ENCODE data around the gene RUBCN.
"Not testable (repeated sequence)": the region's sequence is repeated elsewhere in the genome, so short reads cannot be mapped to it uniquely, and the experiment has no call there.

RUBCN gene

GRCh38 chr3:197657541-197658292, 79.0 kb downstream of the RUBCN start:
- DNase-seq (ENCODE audit: low spot score): not testable (repeated sequence)

- DNase-seq (ENCODE audit: low spot score): not testable (repeated sequence)
Measured at GRCh38 chr3:197656960-197657359, 79.7 kb downstream of the RUBCN start.

GRCh38 chr3:197656129-197656528, 80.6 kb downstream of the RUBCN start:
- DNase-seq (ENCODE audit: low spot score): not testable (repeated sequence)

GRCh38 chr3:197654998-197655330, 81.7 kb downstream of the RUBCN start:
- DNase-seq (ENCODE audit: low spot score): not testable (repeated sequence)

- not testable (repeated sequence) for DNase-seq (ENCODE audit: low spot score)
Measured at GRCh38 chr3:197654090-197654997, 82.4 kb downstream of the RUBCN start.

- not testable (repeated sequence) for DNase-seq (ENCODE audit: low spot score)
Measured at GRCh38 chr3:197652860-197653259, 83.8 kb downstream of the RUBCN start.

- DNase-seq (ENCODE audit: low spot score): not testable (repeated sequence)
Measured at GRCh38 chr3:197647649-197648048, 89.1 kb downstream of the RUBCN start.

- not testable (repeated sequence) for DNase-seq (ENCODE audit: low spot score)
Measured at GRCh38 chr3:197647191-197647590, 89.5 kb downstream of the RUBCN start.

GRCh38 chr3:197646294-197646693, 90.4 kb downstream of the RUBCN start:
- not testable (repeated sequence) for DNase-seq (ENCODE audit: low spot score)

- DNase-seq (ENCODE audit: low spot score): not testable (repeated sequence)
Measured at GRCh38 chr3:197637556-197637955, 99.1 kb downstream of the RUBCN start.

GRCh38 chr3:197631989-197632388, 104.7 kb downstream of the RUBCN start:
- DNase-seq (ENCODE audit: low spot score): not testable (repeated sequence)

GRCh38 chr3:197630766-197631165, 105.9 kb downstream of the RUBCN start:
- DNase-seq (ENCODE audit: low spot score): not testable (repeated sequence)

- DNase-seq (ENCODE audit: low spot score): not testable (repeated sequence)
Measured at GRCh38 chr3:197629286-197629685, 107.4 kb downstream of the RUBCN start.

- DNase-seq (ENCODE audit: low spot score): peak; percentile 84
Measured at GRCh38 chr3:197627772-197628523, 108.8 kb downstream of the RUBCN start.

GRCh38 chr3:197627158-197627771, 109.4 kb downstream of the RUBCN start:
- DNase-seq (ENCODE audit: low spot score): not testable (repeated sequence)

GRCh38 chr3:197626404-197627157, 110.1 kb downstream of the RUBCN start:
- DNase-seq (ENCODE audit: low spot score): not testable (repeated sequence)

GRCh38 chr3:197621478-197621877, 115.2 kb downstream of the RUBCN start:
- not testable (repeated sequence) for DNase-seq (ENCODE audit: low spot score)
